IMR-90 (cell line): ENCODE results near the gene PIP5K1B. TPM values are rescaled to one million over a fixed set of nuclear protein-coding genes. Genes with fewer than 3 reads are reported as not detected.

Experiments
- ATAC-seq: fragments of 200-7000 bp; cut with Tn5 transposase; 2 replicates; pipeline ENCODE4 v1.9.1; 2020; ENCODE audit warnings: low read depth, mild to moderate bottlenecking, moderate library complexity
- BruUV-seq: library from RNA; stranded (reverse); fragments of 400-500 nt; replicated peaks from 2 replicates; lab custom pipeline; 2021; lab: Mats Ljungman, UMichigan
- CTCF ChIA-PET: fragments of 300-600 bp; formaldehyde crosslinking; extraction: SDS; loops from one replicate; lab custom pipeline; 2021; ENCODE audit warnings: antibody characterized with exemption; lab: Yijun Ruan, JAX
- POLR2A ChIA-PET: fragments of 300-600 bp; sonication (Branson Sonifier 250); formaldehyde crosslinking; loops from one replicate; lab custom pipeline; 2022; ENCODE audit warnings: antibody characterized with exemption; ENCODE audit not compliant: unreplicated experiment; lab: Charles Lee
- DNase-seq: peaks from one replicate; pipeline ENCODE4 v3.0.0; 2013
- H2AFZ ChIP-seq: replicated peaks from 2 replicates; pipeline ENCODE3; 2013; ENCODE audit warnings: low read length, mild to moderate bottlenecking; ENCODE audit not compliant: poor library complexity
- H2AK5ac ChIP-seq: 2 replicates; pipeline ENCODE4 v1.6.1; 2013; ENCODE audit warnings: low read depth, low read length, inconsistent platforms
- H2AK9ac ChIP-seq: replicated peaks from 2 replicates; pipeline ENCODE3; 2013; ENCODE audit warnings: mild to moderate bottlenecking, low read depth, low read length, moderate library complexity; ENCODE audit not compliant: poor library complexity
- H2BK120ac ChIP-seq: 2 replicates; pipeline ENCODE4 v1.6.1; 2013; ENCODE audit warnings: low read depth, low read length, inconsistent platforms
- H2BK15ac ChIP-seq: 3 replicates; pipeline ENCODE4 v1.6.1; 2013; ENCODE audit warnings: low read depth, low read length, inconsistent platforms
- H2BK20ac ChIP-seq: 2 replicates; pipeline ENCODE4 v1.6.1; 2013; ENCODE audit warnings: low read depth, mild to moderate bottlenecking, inconsistent platforms, low read length, moderate library complexity
- H2BK5ac ChIP-seq: 2 replicates; pipeline ENCODE4 v1.6.1; 2013; ENCODE audit warnings: mild to moderate bottlenecking, low read depth, low read length, inconsistent platforms; ENCODE audit not compliant: poor library complexity, severe bottlenecking
- H3K14ac ChIP-seq: replicated peaks from 2 replicates; pipeline ENCODE4 v1.6.1; 2013; ENCODE audit warnings: low read depth, low read length, inconsistent platforms
- H3K18ac ChIP-seq: 2 replicates; pipeline ENCODE4 v1.6.1; 2013; ENCODE audit warnings: low read depth, low read length, control low read depth
- H3K23ac ChIP-seq: 2 replicates; pipeline ENCODE4 v1.6.1; 2013; ENCODE audit warnings: low read depth, low read length, inconsistent platforms
- H3K27ac ChIP-seq: 2 replicates; pipeline ENCODE4 v1.5.1; 2013; ENCODE audit warnings: mild to moderate bottlenecking, control low read depth, low read length; ENCODE audit not compliant: insufficient read depth
- H3K27me3 ChIP-seq: 2 replicates; pipeline ENCODE4 v1.6.1; 2013; ENCODE audit warnings: low read length; ENCODE audit not compliant: control insufficient read depth, insufficient read depth
- H3K36me3 ChIP-seq: 2 replicates; pipeline ENCODE4 v1.6.1; 2013; ENCODE audit warnings: low read length, mixed read lengths; ENCODE audit not compliant: control insufficient read depth, insufficient read depth
- H3K4ac ChIP-seq: 2 replicates; pipeline ENCODE4 v1.6.1; 2013; ENCODE audit warnings: low read depth, low read length, inconsistent platforms
- H3K4me1 ChIP-seq: 2 replicates; pipeline ENCODE4 v1.6.1; 2013; ENCODE audit warnings: low read length, mixed read lengths; ENCODE audit not compliant: control insufficient read depth, insufficient read depth
- H3K4me2 ChIP-seq: 2 replicates; pipeline ENCODE4 v1.6.1; 2013; ENCODE audit warnings: low read depth, mild to moderate bottlenecking, control low read depth, low read length, moderate library complexity
- H3K4me3 ChIP-seq: 2 replicates; pipeline ENCODE4 v1.5.1; 2013; ENCODE audit warnings: low read depth, mild to moderate bottlenecking, control low read depth, low read length, moderate library complexity; ENCODE audit not compliant: insufficient read depth
- H3K56ac ChIP-seq: 2 replicates; pipeline ENCODE4 v1.6.1; 2013; ENCODE audit warnings: low read length, inconsistent platforms; ENCODE audit not compliant: insufficient read depth; ENCODE audit errors: extremely low read depth
- H3K79me1 ChIP-seq, 2 experiments: 2 replicates each; pipeline ENCODE4 v1.6.1; 2013; ENCODE audit warnings: low read length in 2 of 2, inconsistent platforms in 1 of 2, low read depth in 1 of 2
- H3K9ac ChIP-seq: 2 replicates; pipeline ENCODE4 v1.6.1; 2013; ENCODE audit warnings: low read depth, low read length, control low read depth
- H3K9me1 ChIP-seq: 2 replicates; pipeline ENCODE4 v1.6.1; 2013; ENCODE audit warnings: low read length, inconsistent platforms; ENCODE audit not compliant: insufficient read depth
- H3K9me3 ChIP-seq: 2 replicates; pipeline ENCODE4 v1.6.1; 2013; ENCODE audit warnings: low read length; ENCODE audit not compliant: control insufficient read depth, insufficient read depth
- H4K20me1 ChIP-seq: 2 replicates; pipeline ENCODE4 v1.6.1; 2013; ENCODE audit warnings: low read length, inconsistent platforms; ENCODE audit not compliant: insufficient read depth
- H4K5ac ChIP-seq: 2 replicates; pipeline ENCODE4 v1.6.1; 2013; ENCODE audit warnings: mild to moderate bottlenecking, low read depth, low read length, control low read depth
- H4K8ac ChIP-seq, 2 experiments: 2 replicates each; pipeline ENCODE4 v1.6.1; 2013; ENCODE audit warnings: low read depth in 2 of 2, low read length in 2 of 2, control low read depth in 1 of 2, inconsistent platforms in 1 of 2
- H4K91ac ChIP-seq: 2 replicates; pipeline ENCODE4 v1.6.1; 2013; ENCODE audit warnings: low read depth, low read length, inconsistent platforms; ENCODE audit not compliant: insufficient read depth
- BHLHE40 ChIP-seq: fragments of 150-350 bp; IDR thresholded peaks from 2 replicates; pipeline ENCODE4 v1.6.1; 2016; ENCODE audit warnings: mild to moderate bottlenecking, low read depth, low read length
- CEBPB ChIP-seq: IDR thresholded peaks from 2 replicates; pipeline ENCODE4 v1.6.1; 2012; ENCODE audit warnings: low read depth, low read length, improper control_type of control experiment
- CHD1 ChIP-seq: IDR thresholded peaks from 2 replicates; pipeline ENCODE4 v1.6.1; 2012; ENCODE audit warnings: low read depth, low read length, improper control_type of control experiment
- FOS ChIP-seq: fragments of 150-350 bp; IDR thresholded peaks from 2 replicates; pipeline ENCODE4 v1.6.1; 2016; ENCODE audit warnings: low read depth, low read length
- MAZ ChIP-seq: IDR thresholded peaks from 2 replicates; pipeline ENCODE4 v1.6.1; 2012; ENCODE audit warnings: low read depth, mild to moderate bottlenecking, low read length, improper control_type of control experiment, moderate library complexity, borderline replicate concordance
- MXI1 ChIP-seq: IDR thresholded peaks from 2 replicates; pipeline ENCODE4 v1.6.1; 2012; ENCODE audit warnings: low read depth, mild to moderate bottlenecking, low read length, moderate library complexity, borderline replicate concordance
- POLR2A ChIP-seq: IDR thresholded peaks from 2 replicates; pipeline ENCODE4 v1.6.1; 2012; ENCODE audit warnings: mild to moderate bottlenecking, low read depth, low read length
- RAD21 ChIP-seq: IDR thresholded peaks from 2 replicates; pipeline ENCODE4 v1.6.1; 2012; ENCODE audit warnings: low read length, improper control_type of control experiment
- RCOR1 ChIP-seq: IDR thresholded peaks from 2 replicates; pipeline ENCODE4 v1.6.1; 2012; ENCODE audit warnings: mild to moderate bottlenecking, low read length, improper control_type of control experiment; ENCODE audit not compliant: insufficient replicate concordance
- RFX5 ChIP-seq: IDR thresholded peaks from 2 replicates; pipeline ENCODE4 v1.8.0; 2012; ENCODE audit warnings: low read depth, mild to moderate bottlenecking, low read length, moderate library complexity
- SMC3 ChIP-seq: fragments of 150-350 bp; IDR thresholded peaks from 2 replicates; pipeline ENCODE4 v1.6.1; 2016; ENCODE audit warnings: low read depth, mild to moderate bottlenecking, antibody characterized with exemption, low read length, moderate library complexity
- WGBS, 2 experiments: methylation state at CpG; one replicate each; pipeline versions ENCODE4 v1.1.5 to v1.1.7; 2013; ENCODE audit warnings: missing lambda C conversion rate in 2 of 2; ENCODE audit not compliant: insufficient read length in 1 of 2; ENCODE audit errors: extremely low coverage in 2 of 2; 5-methylcytosine and 5-hydroxymethylcytosine counted together
- dilution Hi-C: fragments of 300-500 bp; cut with HindIII; formaldehyde crosslinking; loops from one replicate; pipeline ENCODE4 v1.14.3; 2018; ENCODE audit warnings: low sequenced_read_pairs; ENCODE audit not compliant: unreplicated experiment
- in situ Hi-C: fragments of 300-500 bp; cut with MboI; formaldehyde crosslinking; loops from 3 replicates; pipeline ENCODE4 v1.14.3; 2019; ENCODE audit warnings: low sequenced_read_pairs, inconsistent platforms, mixed read lengths
- intact Hi-C: fragments of 100-400 bp; cut with micrococcal nuclease; formaldehyde crosslinking; loops from 2 replicates; pipeline ENCODE4 v1.10.0; 2022
- polyA plus RNA-seq, 3 experiments: library from polyadenylated mRNA; depleted of rRNA; stranded (reverse); fragments of >200 nt; gene quantifications; 2 replicates each; pipeline ENCODE4 v1.2.3, GENCODE V29; 2012; ENCODE audit warnings: low replicate concordance in 1 of 3
- total RNA-seq: library from RNA; depleted of rRNA; stranded (reverse); fragments of >200 nt; gene quantifications from 2 replicates; pipeline ENCODE4 v1.2.3, GENCODE V29; 2012
- TF ChIP-seq, protein P1 (sequence below): fragments of 150-350 bp; IDR thresholded peaks from 2 replicates; pipeline ENCODE4 v1.6.1; 2016; ENCODE audit warnings: low read depth, mild to moderate bottlenecking, low read length, moderate library complexity, borderline replicate concordance
- TF ChIP-seq, protein P2 (sequence below): fragments of 150-350 bp; IDR thresholded peaks from 2 replicates; pipeline ENCODE4 v1.6.1; 2017; ENCODE audit warnings: mild to moderate bottlenecking, antibody characterized with exemption, low read length, low read depth

Gene PIP5K1B
- total and polyA plus RNA-seq, 2 of the 4 experiments (the other 2 are of a cell fraction): not detected

- TF ChIP-seq RFX5 (no peak), CEBPB (no peak), MAZ (no peak)
Observed at GRCh38 chr9:68832101-68832500, 127.1 kb downstream of the PIP5K1B start (continued).

DNA sequence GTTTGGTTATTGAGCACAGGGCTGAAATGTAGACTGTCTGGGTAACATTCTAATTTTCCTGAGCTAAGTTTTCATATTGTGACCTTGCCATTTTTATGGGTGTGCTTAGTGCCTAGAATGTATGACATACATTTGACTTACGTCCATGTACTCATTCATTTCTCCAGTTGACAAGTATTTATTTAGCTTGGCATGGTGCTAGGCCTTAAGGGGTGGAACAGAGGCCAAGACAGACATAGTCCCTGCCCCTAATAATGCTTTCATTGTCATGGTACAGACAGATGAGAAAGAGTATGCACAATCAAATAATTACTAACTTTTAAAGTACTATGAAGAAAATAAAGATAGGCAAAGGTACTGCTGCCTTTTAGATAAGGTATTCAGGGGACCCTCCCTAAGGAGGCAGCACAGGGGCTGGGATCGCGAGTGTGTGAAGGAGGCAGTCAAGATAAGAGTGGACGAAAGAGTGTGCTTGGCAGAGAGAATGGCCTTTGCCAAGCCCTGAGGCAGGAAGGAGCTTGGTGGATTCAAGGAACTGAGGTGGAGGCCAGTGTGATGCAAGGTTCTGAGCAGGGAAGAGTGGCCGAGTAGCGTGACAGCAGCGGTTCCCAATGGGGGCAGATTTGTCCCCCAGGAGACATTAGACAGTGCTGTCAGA, 128.0 kb downstream of the PIP5K1B start:
- no peak overlapping the region for H4K91ac ChIP-seq
- H2BK15ac ChIP-seq: no peak overlapping the region
- H3K79me1 ChIP-seq: no peaks in the 10 kb centered on the region
- no peak for DNase-seq
- dilution Hi-C loops (no loop called here), in situ Hi-C loops (no loop called here), intact Hi-C loops (loop anchor here (1.0 kb wide), 1 partner anchor 116 kb away; no protein-coding TSS in a partner anchor)
- H2AK9ac ChIP-seq: no peak overlapping the region
- POLR2A ChIA-PET: no interaction called here
- no peak for ATAC-seq
- no TSS peak for BruUV-seq
- H4K20me1 ChIP-seq: no peaks in the 10 kb centered on the region
- H3K56ac ChIP-seq: no peak overlapping the region
- H2BK20ac ChIP-seq: no peak overlapping the region
- WGBS, 2 experiments: 63% methylated on average over 3 of the region's 7 CpGs; no CpG with 5 or more reads in 1 of the 2 experiments
- no peak overlapping the region for H2BK5ac ChIP-seq
- H2BK120ac ChIP-seq: no peak overlapping the region
- H3K9me3 ChIP-seq: no peaks in the 10 kb centered on the region
- H3K4ac ChIP-seq: no peak overlapping the region
- no peak overlapping the region for H3K27ac ChIP-seq
- H4K5ac ChIP-seq: no peak overlapping the region
- no peak overlapping the region for H4K8ac ChIP-seq
- H3K4me2 ChIP-seq: no peak overlapping the region
- no peaks in the 10 kb centered on the region for H3K36me3 ChIP-seq
- H2AK5ac ChIP-seq: no peak overlapping the region
- no peaks in the 10 kb centered on the region for H3K27me3 ChIP-seq
- no peak overlapping the region for H3K4me3 ChIP-seq
- no peak overlapping the region for H3K14ac ChIP-seq
- H3K9ac ChIP-seq: no peak overlapping the region
- H3K18ac ChIP-seq: no peak overlapping the region
- CTCF ChIA-PET: no interaction called here
- no peaks in the 10 kb centered on the region for H3K4me1 ChIP-seq
- no peaks in the 10 kb centered on the region for H3K9me1 ChIP-seq
- no peak overlapping the region for H3K23ac ChIP-seq
- no peak overlapping the region for H2AFZ ChIP-seq
- no peak for TF ChIP-seq POLR2A
- TF ChIP-seq CEBPB: no peak
- TF ChIP-seq RCOR1: no peak
- TF ChIP-seq MXI1: no peak
- TF ChIP-seq, protein P1, sequence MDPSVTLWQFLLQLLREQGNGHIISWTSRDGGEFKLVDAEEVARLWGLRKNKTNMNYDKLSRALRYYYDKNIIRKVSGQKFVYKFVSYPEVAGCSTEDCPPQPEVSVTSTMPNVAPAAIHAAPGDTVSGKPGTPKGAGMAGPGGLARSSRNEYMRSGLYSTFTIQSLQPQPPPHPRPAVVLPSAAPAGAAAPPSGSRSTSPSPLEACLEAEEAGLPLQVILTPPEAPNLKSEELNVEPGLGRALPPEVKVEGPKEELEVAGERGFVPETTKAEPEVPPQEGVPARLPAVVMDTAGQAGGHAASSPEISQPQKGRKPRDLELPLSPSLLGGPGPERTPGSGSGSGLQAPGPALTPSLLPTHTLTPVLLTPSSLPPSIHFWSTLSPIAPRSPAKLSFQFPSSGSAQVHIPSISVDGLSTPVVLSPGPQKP: no peak
- TF ChIP-seq, protein P2, sequence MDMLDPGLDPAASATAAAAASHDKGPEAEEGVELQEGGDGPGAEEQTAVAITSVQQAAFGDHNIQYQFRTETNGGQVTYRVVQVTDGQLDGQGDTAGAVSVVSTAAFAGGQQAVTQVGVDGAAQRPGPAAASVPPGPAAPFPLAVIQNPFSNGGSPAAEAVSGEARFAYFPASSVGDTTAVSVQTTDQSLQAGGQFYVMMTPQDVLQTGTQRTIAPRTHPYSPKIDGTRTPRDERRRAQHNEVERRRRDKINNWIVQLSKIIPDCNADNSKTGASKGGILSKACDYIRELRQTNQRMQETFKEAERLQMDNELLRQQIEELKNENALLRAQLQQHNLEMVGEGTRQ: no peak
- TF ChIP-seq RFX5: no peak
- no peak for TF ChIP-seq BHLHE40
- no peak for TF ChIP-seq MAZ
- TF ChIP-seq SMC3: no peak
- no peak for TF ChIP-seq CHD1
- no peak for TF ChIP-seq RAD21
- TF ChIP-seq FOS: no peak
